Vagina (tissue), 2 donors: ENCODE measurements around the gene FBRSL1.

Source experiments
- POLR2A ChIP-seq, 2 donors: fragments of 450-650 bp; IDR thresholded peaks; one replicate each; pipeline ENCODE4 v1.6.1; 2017; ENCODE audit warnings: antibody characterized with exemption in 2 of 2, mild to moderate bottlenecking in 2 of 2, moderate library complexity in 2 of 2
- TF ChIP-seq, protein P1 (sequence below), 3 experiments: fragments of 450-650 bp in 2 of 3; fragments of 200-600 bp in 1 of 3; sonication (generic) in 1 of 3; IDR thresholded peaks; one replicate each; pipeline ENCODE4 v1.5.1; 2017 to 2019; ENCODE audit warnings: antibody characterized with exemption in 3 of 3, mild to moderate bottlenecking in 2 of 3, moderate library complexity in 2 of 3

DNA sequence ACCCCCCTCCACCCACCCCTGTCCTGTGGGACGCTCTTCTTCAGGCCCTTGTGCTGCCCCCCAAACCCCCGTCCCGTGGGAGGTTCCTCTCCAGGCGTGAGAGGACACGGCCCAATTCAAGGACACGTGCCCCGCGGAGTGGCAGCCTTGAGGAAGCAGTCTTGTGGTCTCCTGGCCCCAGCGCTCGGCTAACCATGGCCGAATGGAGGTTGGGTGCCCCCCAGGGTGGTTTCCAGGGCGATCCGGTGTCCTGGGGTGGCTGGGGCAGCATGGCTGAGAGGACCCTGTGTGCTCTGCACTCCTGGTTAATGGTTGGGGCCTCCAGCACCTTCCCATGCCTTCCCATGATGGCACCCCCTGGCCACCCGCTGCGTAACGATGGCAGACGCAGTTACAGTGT is 66.8 kb downstream of the FBRSL1 start:
- TF ChIP-seq, protein P1, sequence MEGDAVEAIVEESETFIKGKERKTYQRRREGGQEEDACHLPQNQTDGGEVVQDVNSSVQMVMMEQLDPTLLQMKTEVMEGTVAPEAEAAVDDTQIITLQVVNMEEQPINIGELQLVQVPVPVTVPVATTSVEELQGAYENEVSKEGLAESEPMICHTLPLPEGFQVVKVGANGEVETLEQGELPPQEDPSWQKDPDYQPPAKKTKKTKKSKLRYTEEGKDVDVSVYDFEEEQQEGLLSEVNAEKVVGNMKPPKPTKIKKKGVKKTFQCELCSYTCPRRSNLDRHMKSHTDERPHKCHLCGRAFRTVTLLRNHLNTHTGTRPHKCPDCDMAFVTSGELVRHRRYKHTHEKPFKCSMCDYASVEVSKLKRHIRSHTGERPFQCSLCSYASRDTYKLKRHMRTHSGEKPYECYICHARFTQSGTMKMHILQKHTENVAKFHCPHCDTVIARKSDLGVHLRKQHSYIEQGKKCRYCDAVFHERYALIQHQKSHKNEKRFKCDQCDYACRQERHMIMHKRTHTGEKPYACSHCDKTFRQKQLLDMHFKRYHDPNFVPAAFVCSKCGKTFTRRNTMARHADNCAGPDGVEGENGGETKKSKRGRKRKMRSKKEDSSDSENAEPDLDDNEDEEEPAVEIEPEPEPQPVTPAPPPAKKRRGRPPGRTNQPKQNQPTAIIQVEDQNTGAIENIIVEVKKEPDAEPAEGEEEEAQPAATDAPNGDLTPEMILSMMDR (IDR thresholded peaks at IDR 0.05) = no peak
- no peak for TF ChIP-seq POLR2A (IDR thresholded peaks at IDR 0.05)
